ENCODE results near the gene CDC42BPB.

The CDC42BPB gene

DNA sequence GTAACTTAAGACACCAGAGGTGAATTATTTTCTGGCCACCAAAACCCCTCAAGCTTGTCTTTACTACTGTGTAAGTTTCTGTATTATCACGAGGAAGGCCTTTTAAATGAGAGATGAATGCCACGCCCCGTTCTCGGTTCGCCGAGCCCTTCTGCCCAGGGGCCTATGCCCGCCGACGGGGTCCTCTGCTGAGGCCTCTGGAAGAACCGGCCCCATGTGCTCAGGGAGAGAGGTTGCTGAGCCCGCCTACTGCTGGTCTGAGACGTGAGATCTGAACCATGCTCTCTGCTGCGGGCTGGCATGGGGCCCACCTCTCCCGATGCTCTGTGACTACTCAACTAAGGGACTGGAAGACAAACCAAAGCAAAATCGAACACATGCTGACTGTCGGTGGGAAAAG is 113.9 kb downstream of the CDC42BPB start:
- DNase-seq: no peak

DNA sequence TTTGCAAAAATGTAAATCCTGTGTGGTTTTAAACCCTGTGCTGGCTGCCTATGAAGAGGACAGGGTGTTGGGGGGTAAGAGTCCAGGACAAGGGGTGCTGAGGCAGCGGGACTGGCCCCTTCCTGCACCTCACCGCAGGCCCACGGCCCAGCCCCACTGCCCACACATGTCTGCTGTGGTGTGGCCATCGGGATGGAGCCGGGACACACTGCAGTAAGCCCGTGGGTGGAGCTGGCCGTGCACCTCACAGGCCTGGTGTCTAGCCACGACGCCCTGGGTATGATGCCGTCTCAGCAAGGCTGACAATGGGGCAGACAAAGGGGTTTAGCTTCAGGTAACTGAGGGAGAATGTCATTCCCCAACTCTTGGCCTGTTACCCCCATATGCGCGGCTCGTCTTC is 115.3 kb downstream of the CDC42BPB start:
- no peak for DNase-seq

DNA sequence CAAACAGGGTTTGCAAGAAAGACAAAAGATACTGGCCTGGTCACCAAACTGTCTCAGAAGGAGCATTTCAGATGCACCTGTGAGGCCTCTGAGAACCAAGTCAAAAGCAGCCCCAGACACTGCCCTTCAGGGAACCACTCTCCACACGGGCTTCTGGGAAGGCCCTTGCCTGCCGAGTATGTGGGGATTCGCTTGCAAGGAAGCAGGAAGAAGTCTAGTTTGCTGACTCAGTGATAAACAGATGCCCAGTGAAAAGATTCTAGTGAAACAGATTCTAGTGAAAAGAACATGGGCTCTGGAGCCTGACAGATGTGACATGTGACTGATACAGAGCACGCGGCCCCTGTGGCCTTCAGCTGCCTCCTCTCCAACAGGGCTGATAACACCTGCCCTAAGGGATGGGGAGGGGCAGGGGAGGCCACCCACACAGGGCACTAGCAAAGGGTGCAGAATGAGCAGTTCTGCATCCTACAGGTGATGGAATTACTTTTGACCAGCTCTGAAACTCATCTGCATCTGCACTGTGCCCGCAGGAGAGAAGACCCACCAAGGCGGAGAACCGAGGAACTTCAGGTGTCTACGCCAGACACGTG is 115.8 kb downstream of the CDC42BPB start:
- no peak for DNase-seq

DNA sequence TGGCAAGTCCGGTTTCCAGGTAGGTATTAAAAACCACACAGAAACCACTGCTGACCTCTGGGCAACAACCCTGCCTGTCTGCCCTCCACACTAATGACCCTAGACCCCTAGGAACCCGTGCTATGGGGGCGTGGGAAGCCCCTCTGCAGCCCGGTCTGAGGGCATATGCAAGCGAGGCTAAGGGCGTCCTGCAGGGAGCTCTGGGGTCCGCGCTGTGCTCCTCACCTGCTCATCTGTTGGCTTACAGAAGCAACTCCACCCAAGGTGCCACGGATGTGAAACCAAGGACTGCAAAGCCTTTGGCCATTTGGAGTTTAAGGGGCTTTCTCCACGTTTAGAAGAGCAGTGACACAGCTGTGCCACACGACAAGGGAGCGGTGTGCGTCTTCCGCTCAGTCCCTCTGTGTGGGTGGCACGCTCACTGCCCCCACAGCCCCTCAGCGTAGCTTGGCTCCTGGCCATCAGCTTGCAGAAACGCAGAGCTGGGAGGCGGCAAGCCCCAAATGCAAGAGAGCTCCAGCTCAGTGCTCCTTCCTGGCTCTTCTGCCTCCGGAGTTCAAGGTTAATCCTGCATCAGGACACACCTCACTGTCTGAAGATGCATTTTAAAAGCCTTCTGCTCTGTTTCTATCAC is 116.5 kb downstream of the CDC42BPB start:
- no peak for DNase-seq

DNA sequence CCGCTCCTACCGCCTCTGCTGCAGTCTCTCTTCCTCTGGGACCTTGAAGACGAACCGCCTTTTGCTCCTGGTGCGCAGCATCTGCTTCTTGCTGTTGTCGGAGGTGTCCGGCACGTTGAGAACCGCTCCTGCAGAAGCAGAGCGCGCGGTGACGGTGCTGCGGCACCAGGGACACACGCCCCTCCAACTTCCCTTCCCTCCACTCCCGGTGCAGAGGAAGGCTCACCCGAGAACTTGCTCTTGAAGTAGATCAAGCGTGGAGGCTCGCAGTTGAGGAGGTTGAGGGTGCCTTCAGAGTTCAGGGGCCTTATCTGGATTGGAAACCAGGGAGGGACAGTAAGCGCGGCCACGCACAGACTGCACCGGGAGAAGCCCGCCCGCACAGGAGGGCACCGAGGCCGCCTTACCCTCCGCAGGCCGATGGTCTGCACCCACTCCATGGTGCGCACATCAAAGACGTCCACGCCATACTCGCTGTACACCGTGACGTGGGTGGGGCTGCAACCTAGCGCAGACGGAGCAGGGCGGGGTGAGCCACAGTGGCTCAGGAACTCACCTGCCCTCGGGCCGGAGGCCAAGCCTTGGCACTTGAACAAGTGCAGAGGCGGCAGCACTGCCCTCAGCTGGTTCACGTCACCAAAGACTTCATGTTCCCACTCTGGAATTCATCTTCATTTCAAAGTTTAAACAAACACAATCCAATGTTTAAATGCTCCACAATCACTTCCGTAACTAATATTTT is 117.4 kb downstream of the CDC42BPB start:
- DNase-seq: no peak

DNA sequence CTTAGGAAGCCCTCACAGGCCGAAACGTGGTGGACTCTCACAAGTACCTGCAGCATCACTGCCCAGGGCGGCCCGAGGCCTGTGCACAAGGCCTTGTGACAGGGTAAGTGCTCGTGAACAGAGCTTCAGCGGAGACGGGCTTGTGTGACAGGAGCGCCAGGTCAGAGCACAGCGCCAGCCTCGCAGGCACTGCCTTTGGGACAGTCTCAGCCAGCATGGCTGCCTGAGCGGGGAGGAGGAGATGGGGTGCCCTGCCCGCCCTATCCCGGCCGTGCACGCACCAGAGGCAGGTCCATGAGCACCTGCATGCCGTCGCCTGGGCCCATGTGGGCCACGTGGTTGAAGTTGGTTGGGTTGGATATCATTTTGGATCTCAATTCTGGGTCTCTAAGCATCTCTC is 118.0 kb downstream of the CDC42BPB start:
- no peak for DNase-seq

DNA sequence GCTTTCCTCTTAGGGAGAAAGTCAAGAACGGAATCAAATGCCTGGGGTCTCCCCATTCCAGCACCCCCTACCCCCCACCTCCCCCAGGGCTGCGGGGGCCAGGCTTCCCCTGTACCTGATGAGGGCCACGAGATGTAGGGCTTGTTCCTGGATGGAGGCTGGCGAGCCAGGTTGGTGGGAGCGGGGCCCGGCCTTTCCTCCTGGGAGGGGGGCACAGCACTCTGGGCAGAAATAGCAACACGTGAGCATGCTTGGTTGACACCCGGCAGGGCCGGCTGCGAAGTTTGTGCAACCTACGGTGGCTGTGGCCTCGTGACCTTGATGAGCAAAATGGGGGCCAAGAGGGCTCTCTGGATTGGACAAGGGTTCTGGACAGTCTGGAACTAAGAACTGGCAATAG is 119.2 kb downstream of the CDC42BPB start:
- DNase-seq: no peak

DNA sequence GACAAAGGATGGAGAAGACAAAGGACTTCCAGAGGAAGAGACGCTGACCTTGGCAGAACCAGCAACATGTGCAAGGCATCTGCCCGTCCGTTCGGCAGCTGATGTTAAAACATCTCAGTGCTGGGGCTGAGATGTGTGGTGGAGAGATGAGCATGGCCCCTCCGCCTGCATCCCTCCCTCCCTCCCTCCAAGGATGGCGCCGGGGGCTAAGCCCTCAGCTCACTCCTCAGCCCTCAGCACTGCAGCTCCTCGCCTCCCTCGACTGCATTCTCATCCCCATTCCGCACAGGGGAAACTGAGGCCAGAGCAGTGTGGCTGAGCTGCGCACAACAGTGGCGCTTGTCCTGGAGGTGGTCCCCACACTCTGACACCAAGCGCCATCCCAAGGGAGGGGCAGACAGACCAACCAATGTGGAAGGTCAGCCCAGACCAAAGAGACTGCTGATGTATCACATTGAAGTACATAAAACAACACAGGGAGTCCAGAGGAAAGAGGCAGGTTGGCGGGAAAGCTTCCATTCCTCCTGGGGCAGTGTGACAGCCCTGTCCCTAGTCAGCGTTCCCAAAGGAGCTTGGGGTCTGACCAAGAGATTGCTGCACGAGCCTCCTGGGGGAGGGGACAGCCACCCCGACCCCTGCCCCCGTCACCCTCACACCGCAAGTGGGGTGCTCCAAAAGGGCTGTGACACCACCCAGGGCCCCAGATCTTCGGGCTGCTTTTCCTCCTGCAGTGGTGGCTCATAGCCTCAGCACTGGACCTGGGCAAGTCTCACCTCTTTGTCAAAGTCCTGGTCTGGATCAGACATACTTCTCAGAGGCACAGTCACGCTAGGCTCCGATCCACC is 119.8 kb downstream of the CDC42BPB start:
- DNase-seq: no peak

DNA sequence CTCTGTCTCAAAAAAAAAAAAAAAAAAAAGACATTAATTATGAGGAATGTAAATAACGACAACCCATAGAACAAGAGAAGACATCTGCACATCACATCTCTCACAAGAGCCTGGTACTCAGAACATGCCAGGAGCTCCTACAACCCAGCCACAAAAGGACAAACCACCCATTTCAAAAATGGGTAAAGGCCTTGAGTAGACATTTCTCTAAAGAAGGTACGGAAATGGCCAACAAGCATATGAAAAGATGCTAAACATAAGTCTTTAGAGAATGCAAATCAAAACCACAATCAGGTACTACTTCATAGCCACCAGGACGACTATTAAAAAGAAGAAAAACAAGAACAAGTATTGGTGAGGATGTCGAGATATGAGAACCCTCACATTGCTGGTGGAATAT is 121.6 kb downstream of the CDC42BPB start:
- no peak for DNase-seq

DNA sequence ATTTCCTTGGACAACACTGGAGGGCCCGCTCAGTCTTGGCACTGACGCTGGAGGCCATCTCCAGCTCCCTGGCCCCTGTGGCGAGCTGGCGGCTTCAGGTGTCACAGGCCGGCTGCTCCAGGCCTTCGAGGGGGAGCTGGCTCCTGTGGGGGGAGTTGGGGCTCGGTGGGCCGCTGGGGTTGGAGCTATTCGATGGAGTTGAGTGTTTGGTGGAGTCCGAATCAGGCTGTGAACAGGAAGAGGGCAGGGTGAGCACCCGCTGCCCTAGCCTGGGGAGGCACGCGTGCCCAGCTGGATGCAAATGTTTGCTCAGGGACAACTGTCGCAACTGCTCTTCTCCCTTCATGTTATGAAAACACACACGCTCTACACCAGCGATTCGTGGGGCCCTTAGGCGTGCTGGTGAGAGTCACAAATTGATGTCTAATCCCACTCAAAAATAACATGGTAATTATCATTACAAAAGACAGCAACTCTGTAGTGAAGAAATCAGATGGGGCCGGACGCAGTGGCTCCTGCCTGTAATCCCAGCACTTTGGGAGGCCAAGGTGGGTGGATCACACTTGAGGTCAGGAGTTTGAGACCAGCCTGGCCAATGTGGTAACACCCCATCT is 123.6 kb downstream of the CDC42BPB start:
- no peak for DNase-seq

DNA sequence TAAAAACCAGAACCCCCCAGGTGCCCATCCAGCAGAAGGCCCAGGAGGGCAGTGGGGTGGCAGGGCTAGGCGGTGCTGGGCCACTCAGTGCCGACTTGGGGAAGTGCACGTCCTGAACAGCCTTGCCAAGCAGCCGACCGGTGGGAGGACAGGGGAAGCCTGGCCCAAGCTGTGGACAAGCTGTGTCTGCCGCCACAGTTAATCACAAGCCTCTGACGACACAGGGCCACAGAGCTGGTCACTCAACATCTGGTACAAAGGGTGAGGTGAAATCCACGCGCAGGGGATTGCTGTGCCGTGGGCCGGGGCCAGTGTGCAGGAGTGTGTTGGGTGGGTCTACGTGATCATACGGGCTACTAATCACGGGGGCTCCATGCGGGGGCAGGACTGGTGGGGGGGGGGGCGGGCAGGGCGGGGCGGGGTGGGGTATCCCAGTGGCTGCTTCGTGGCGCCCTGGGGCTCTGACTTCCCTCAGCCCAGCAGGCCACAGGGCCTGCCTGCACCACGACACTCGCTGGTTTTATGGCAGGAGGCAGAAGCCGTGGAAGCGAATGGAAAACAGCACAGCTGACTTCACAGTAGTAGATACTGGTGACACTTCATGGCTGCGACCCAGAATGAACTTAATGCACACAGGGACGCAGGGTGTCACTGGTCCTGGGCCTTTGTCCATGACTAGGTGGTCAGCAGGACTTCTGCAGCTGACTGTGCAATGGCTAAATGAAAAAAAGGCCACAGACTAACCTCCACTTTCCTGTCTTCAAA is 124.7 kb downstream of the CDC42BPB start:
- no peak for DNase-seq

DNA sequence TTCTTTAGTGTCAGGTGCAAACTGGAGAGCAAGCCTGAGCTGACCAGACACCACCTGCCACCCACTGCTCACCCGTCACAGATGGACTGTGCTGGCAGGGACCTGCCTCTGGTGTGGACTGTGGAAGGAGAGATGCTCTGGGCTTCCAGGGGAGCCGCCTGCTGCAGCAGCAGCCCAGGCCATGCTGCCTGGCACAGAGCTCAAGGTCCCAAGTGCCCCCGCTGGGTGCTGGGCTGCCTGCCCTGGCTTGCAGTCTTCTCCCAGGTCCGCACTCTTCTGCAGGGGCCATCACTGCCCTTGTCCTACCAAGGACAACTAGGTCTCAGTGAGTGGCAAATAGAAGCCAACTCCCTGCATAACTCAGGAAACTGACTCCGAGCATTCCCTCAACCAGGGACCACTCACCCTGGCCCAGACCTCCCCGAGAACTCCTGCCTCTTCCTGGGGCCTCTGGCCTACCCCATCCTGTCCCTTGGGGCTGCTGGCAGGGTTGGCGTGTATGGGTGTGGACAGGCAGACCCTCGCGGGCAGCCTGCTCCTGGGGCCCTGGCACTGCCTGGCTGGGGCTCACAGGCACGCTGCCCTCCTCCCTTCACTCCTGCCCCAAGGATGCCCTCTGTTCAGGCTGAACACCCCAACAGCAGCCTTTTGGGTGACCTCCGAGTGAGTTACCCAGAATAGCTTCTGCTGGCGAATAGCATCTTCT is 125.6 kb downstream of the CDC42BPB start:
- no peak for DNase-seq

DNA sequence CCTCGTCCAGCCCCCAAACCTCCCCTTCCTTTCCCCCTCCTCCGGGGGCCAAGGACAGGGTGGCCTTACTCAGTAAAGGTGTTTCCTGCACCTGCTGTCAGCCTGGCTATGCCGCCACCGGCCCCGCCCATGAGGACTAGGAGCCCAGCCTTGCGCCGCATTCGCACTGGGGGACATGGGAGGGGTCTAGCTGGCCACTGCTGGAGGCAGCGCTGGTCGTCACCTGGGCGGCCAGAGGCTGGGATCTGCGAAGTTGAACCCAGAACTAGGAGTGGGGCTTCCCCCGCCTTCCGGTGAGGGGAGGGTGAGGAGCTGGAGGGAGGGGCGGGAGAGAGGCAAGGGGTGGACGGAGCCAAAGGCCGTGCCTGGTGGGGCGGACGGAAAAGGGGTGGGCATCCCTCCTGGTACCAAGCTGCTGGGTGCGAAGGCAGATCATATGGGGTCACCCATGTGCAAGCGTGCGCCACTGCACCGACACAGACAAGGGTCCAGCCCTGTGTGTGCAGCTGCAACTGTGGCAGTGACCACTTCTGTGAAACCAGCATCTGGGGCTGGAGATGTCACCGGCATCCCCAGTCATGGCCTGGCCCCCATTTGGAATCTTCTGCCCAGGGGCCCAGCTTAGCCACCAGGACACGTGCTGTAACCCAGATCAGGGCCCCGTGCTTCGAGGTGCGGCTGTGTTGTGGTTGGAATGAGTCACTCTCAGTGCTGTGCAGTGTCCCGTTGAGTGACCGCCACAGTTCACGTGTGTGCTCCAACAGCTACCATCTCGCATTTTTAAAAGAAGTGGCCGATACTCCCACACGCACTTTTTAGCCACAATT is 126.4 kb downstream of the CDC42BPB start:
- no peak for DNase-seq

DNA sequence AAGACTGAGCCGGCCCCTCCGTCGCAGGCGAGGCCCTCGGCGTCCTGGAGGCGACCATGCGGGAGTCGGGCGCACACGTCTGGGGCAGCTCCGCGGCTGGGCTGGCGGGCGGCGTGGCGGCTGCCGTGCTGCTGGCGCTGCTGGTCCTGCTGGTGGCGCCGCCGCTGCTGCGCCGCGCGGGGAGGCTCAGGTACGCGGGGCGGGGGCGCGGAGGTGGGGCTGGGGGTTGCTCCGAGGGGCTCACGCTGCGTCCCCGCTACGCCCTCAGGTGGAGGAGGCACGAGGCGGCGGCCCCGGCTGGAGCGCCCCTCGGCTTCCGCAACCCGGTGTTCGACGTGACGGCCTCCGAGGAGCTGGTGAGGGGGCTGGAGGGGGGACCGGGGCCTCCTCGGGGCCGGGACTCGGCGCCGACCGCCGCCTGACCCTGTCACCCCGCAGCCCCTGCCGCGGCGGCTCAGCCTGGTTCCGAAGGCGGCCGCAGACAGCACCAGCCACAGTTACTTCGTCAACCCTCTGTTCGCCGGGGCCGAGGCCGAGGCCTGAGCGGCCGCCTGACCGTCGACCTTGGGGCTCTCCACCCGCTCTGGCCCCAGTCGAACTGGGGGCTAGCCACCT is 127.1 kb downstream of the CDC42BPB start:
- DNase-seq: no peak

DNA sequence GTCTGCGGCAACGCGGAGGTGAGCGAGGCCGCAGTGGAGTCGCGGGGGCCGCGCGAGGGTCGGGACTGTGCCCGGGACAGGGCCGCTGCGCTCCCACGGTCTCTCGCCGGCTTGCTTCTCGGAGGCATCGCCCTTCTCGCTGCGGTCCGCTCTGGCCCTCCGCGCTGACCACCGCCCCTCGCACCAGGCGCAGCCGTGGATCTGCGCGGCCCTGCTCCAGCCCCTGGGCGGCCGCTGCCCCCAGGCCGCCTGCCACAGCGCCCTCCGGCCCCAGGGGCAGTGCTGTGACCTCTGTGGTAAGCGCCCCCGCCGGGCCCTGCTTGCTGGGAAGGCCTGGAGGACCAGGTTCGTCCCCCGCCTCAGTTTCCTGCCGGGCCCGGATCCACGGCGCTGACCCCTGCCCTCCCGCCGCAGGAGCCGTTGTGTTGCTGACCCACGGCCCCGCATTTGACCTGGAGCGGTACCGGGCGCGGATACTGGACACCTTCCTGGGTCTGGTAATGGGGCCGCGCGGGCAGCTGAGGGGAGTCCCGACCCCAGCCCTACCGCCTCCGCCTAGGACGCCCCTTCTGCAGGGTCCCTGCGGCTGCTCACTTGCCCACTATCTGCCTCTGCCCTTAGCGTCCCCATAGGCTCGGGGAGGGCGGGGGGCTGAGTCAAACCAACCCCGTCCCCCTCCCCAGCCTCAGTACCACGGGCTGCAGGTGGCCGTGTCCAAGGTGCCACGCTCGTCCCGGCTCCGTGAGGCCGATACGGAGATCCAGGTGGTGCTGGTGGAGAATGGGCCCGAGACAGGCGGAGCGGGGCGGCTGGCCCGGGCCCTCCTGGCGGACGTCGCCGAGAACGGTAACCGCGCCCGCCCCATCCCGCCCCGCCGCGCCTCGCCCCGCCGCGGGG is 127.9 kb downstream of the CDC42BPB start:
- no peak for DNase-seq

DNA sequence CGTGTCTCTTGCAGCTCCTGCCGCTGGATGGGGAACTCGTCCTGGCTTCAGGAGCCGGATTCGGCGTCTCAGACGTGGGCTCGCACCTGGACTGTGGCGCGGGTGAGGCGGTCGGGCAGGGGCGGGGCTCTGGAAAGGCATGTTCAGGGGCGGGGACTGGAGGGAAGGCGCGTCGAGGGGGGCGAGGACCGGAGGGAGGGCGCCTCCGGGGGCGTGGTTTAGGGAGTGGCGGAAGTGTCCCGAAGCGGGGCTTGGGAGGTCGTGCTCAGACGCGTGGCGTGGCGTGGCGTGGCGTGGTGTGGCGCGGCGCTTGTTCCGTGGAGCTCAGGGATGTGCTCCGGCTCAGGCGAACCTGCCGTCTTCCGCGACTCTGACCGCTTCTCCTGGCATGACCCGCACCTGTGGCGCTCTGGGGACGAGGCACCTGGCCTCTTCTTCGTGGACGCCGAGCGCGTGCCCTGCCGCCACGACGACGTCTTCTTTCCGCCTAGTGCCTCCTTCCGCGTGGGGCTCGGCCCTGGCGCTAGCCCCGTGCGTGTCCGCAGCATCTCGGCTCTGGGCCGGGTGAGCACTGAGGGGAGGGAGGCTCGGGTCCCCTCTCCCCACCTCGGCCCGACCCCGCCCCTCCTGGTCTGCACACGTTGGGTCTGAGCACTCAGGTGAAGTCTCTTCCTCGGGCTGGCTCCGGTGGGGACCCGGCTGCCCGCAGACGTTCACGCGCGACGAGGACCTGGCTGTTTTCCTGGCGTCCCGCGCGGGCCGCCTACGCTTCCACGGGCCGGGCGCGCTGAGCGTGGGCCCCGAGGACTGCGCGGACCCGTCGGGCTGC is 128.7 kb downstream of the CDC42BPB start:
- DNase-seq: peak; percentile 71 to 72

DNA sequence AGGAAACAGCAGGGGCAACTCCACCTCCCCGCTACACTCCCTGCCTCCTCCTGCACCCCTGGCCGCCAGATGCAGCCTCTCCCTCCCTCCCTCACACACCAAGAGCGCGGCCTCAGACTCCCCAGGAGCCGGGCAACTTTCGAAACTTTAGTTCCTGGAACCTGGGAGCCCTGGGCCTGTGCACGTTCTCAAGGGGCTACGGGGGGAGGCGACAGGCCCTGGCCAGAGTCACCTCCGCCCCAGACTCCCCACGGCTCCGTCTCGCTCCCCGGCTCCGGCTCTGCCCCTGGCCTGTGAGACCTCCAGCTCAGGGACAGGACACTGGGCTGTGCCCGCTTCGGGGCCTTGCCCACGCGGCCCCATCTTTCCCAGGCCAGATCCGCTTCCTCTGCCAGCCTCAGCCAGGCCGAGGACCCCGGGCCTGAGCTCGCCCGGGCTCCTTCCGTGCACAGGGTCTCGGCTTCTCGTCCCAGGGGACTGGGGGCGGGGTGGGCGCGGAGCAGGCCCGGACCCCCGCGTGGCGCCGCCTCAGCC is 129.4 kb downstream of the CDC42BPB start:
- no peak for DNase-seq

DNA sequence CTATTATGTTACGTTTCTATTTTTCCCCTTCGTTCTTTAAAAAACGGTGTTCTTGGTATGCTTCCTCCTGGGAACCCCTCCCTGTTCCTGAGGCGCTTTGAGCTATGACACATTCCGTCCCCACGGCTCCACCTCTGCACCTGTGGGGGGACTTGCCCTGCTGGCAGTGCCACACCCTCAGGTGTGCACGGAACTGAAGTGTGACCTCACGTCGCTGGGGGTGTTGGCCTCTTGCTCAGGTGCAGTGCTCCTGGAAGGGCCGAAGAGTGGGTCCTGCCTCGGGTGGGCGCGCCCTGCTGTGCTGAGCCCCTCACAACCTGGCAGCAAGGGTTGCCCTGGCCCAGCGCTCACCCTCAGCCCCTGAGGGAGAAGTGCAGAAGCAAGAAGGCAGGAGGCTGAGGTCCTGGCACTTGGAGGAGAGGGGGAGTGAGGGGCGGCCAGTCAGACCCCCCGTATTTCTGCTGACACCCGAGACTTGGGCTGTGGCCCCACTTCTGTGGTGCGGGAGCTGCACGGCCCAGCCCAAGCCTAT is 129.9 kb downstream of the CDC42BPB start:
- DNase-seq: no peak
